Panc1 (cell line): ENCODE data around the gene LOXL4. TPM values are rescaled to one million over a fixed set of nuclear protein-coding genes. Genes with fewer than 3 reads are reported as not detected.

Source experiments
- ATAC-seq: fragments of 200-7000 bp; cut with Tn5 transposase; 2 replicates; pipeline ENCODE4 v1.9.1; 2020; ENCODE audit warnings: mild to moderate bottlenecking, moderate library complexity
- BruUV-seq: library from RNA; stranded (reverse); fragments of 400-500 nt; replicated peaks from 2 replicates; lab custom pipeline; 2021; lab: Mats Ljungman, UMichigan
- CTCF ChIA-PET: fragments of 300-600 bp; sonication (Branson Sonifier 250); formaldehyde crosslinking; loops from one replicate; lab custom pipeline; 2022; ENCODE audit warnings: antibody characterized with exemption; lab: Charles Lee
- POLR2A ChIA-PET: fragments of 300-600 bp; sonication (Branson Sonifier 250); formaldehyde crosslinking; loops from one replicate; lab custom pipeline; 2022; ENCODE audit warnings: antibody characterized with exemption; lab: Charles Lee
- DNase-seq: peaks from one replicate; pipeline ENCODE4 v3.0.0-alpha.2; 2010; ENCODE audit warnings: low read depth, low spot score
- H3K27ac ChIP-seq: 2 replicates; pipeline ENCODE4 v1.5.1; 2011; ENCODE audit warnings: mild to moderate bottlenecking, low read length, inconsistent platforms
- H3K27me3 ChIP-seq: fragments of 200-500 bp; sonication (Bioruptor generic); 2 replicates; pipeline ENCODE4 v1.6.0; 2014; ENCODE audit warnings: low read length, inconsistent platforms; ENCODE audit not compliant: control insufficient read depth, insufficient read depth
- H3K36me3 ChIP-seq: fragments of 200-500 bp; sonication (Bioruptor generic); 2 replicates; pipeline ENCODE4 v1.5.1; 2014; ENCODE audit warnings: inconsistent platforms, mild to moderate bottlenecking, low read length, moderate library complexity; ENCODE audit not compliant: control insufficient read depth, insufficient read depth
- H3K4me1 ChIP-seq: 2 replicates; pipeline ENCODE4 v1.5.1; 2011; ENCODE audit warnings: inconsistent platforms, mild to moderate bottlenecking, low read length, moderate library complexity; ENCODE audit not compliant: control insufficient read depth, insufficient read depth
- H3K4me3 ChIP-seq, 2 experiments: 2 replicates each; pipeline ENCODE4 v1.5.1; 2011 to 2012; ENCODE audit warnings: low read depth in 2 of 2, low read length in 2 of 2, mild to moderate bottlenecking in 2 of 2, inconsistent platforms in 1 of 2, moderate library complexity in 1 of 2
- H3K9me3 ChIP-seq: fragments of 200-500 bp; sonication (Bioruptor generic); 2 replicates; pipeline ENCODE4 v1.5.1; 2014; ENCODE audit warnings: low read depth, mild to moderate bottlenecking, inconsistent platforms, low read length, moderate library complexity; ENCODE audit not compliant: control insufficient read depth, insufficient read depth
- CTCF ChIP-seq: fragments of 450-650 bp; IDR thresholded peaks from 2 replicates; pipeline ENCODE4 v1.5.1; 2017; ENCODE audit warnings: mild to moderate bottlenecking
- POLR2AphosphoS5 ChIP-seq: IDR thresholded peaks from 2 replicates; pipeline ENCODE4 v1.6.1; 2012; ENCODE audit warnings: mild to moderate bottlenecking, low read depth, low read length, moderate library complexity
- REST ChIP-seq, 2 experiments: IDR thresholded peaks; 2 replicates each; pipeline ENCODE4 v1.6.1; 2011 to 2012; ENCODE audit warnings: low read depth in 2 of 2, control low read depth in 1 of 2, low read length in 1 of 2, mild to moderate bottlenecking in 1 of 2, moderate library complexity in 1 of 2; ENCODE audit not compliant: insufficient read depth in 1 of 2
- SIN3A ChIP-seq: IDR thresholded peaks from 2 replicates; pipeline ENCODE4 v1.6.1; 2012; ENCODE audit warnings: low read depth, mild to moderate bottlenecking, low read length, moderate library complexity, borderline replicate concordance; ENCODE audit not compliant: insufficient read depth
- TCF7L2 ChIP-seq: IDR thresholded peaks from 2 replicates; pipeline ENCODE4 v1.6.1; 2011; ENCODE audit warnings: mild to moderate bottlenecking, low read depth, low read length, inconsistent platforms
- in situ Hi-C: cut with HindIII; loops from 2 replicates; pipeline ENCODE4 v1.10.0; 2016; ENCODE audit warnings: low sequenced_read_pairs, low pct_unique_long_range_greater_than_20kb
- intact Hi-C: fragments of 100-400 bp; cut with micrococcal nuclease; formaldehyde crosslinking; loops from one replicate; pipeline ENCODE4 v1.10.0; 2022; ENCODE audit not compliant: unreplicated experiment
- total RNA-seq: library from RNA; stranded (reverse); gene quantifications from one replicate; pipeline ENCODE4 v1.2.1, GENCODE V29; 2021; ENCODE audit not compliant: unreplicated experiment

The LOXL4 gene
- total RNA-seq, 1 experiment from 2014 or later, result 17.7 TPM

- POLR2A ChIA-PET, result no interaction called here
- Histone ChIP-seq H3K4me3 (no peak overlapping the region), H3K27ac (no peak overlapping the region), H3K4me1 (no peaks in the 10 kb centered on the region), H3K36me3 (peaks cover 9% of the 10 kb centered on the region; the same call in 1 of the 2 replicates), H3K27me3 (no peaks in the 10 kb centered on the region), H3K9me3 (no peaks in the 10 kb centered on the region)
- in situ Hi-C loops (no loop called here), intact Hi-C loops (no loop called here)
- TF ChIP-seq CTCF (no peak), SIN3A (no peak), POLR2AphosphoS5 (no peak), TCF7L2 (no peak), REST (IDR thresholded peaks at IDR 0.05; ENCODE audit: insufficient read depth in 1 of 2, low read depth in 2 of 2, low read length in 1 of 2) (no peak)
- CTCF ChIA-PET, result no interaction called here
- ATAC-seq (no peak), DNase-seq (no peak)
- no TSS peak for BruUV-seq
Measured at GRCh38 chr10:98244141-98244540, 23.9 kb downstream of the LOXL4 start.

- H3K36me3 ChIP-seq, result peaks cover 9% of the 10 kb centered on the region; the same call in 1 of the 2 replicates
- BruUV-seq, result no TSS peak
- intact Hi-C loops, result no loop called here
- H3K4me3 ChIP-seq, result no peak overlapping the region
- H3K4me1 ChIP-seq, result no peaks in the 10 kb centered on the region
- in situ Hi-C loops, result no loop called here
- H3K27me3 ChIP-seq, result no peaks in the 10 kb centered on the region
- H3K9me3 ChIP-seq, result no peaks in the 10 kb centered on the region
- TF ChIP-seq CTCF, result peak; percentile 69
- no peak for TF ChIP-seq REST (IDR thresholded peaks at IDR 0.05; ENCODE audit: insufficient read depth in 1 of 2, low read depth in 2 of 2, low read length in 1 of 2)
- CTCF ChIA-PET, result interaction anchor here (0.5 to 1.7 kb wide), 2 partner anchors 33 to 67 kb away, joined by 6 read pairs; no protein-coding TSS in a partner anchor
- ATAC-seq (peak; percentile 51), DNase-seq (no peak)
- POLR2A ChIA-PET, result no interaction called here
- no peak overlapping the region for H3K27ac ChIP-seq
Measured at GRCh38 chr10:98242823-98243222, 25.2 kb downstream of the LOXL4 start.
